GM12878 (cell line): ENCODE data around the gene RFX1. TPM values are rescaled to one million over a fixed set of nuclear protein-coding genes. Genes with fewer than 3 reads are reported as not detected.

ENCODE experiments used
- ATAC-seq: fragments of 200-7000 bp; cut with Tn5 transposase; 3 replicates; pipeline ENCODE4 v1.9.1; 2020; ENCODE audit warnings: mild to moderate bottlenecking, moderate library complexity
- BruUV-seq: library from RNA; stranded (reverse); fragments of 400-500 nt; replicated peaks from 2 replicates; lab custom pipeline; 2021; lab: Mats Ljungman, UMichigan
- CTCF ChIA-PET: fragments of 300-600 bp; sonication (Branson Sonifier 250); formaldehyde crosslinking; extraction: SDS; loops from one replicate; lab custom pipeline; 2021; ENCODE audit warnings: inconsistent platforms; lab: Yijun Ruan, JAX
- POLR2A ChIA-PET: fragments of 350-600 bp; formaldehyde crosslinking; extraction: SDS; loops from one replicate; lab custom pipeline; 2021; ENCODE audit warnings: inconsistent platforms; lab: Charles Lee
- RAD21 ChIA-PET: fragments of 300-600 bp; sonication (Branson Sonifier 250); formaldehyde crosslinking; loops from one replicate; lab custom pipeline; 2023; ENCODE audit warnings: antibody characterized with exemption; ENCODE audit not compliant: unreplicated experiment; lab: Charles Lee
- SMC1A ChIA-PET: fragments of 300-600 bp; sonication (Branson Sonifier 250); formaldehyde crosslinking; loops from one replicate; lab custom pipeline; 2023; ENCODE audit not compliant: unreplicated experiment, uncharacterized antibody; lab: Charles Lee
- DNase-seq: peaks from one replicate; pipeline ENCODE4 v3.0.0-alpha.2; 2011; ENCODE audit warnings: low read depth, low spot score
- FAIRE-seq: peaks from 3 replicates; lab custom pipeline; 2011; peaks lifted over from hg19 to GRCh38; lab: Jason Lieb, UNC
- H2AFZ ChIP-seq: 2 replicates; pipeline ENCODE4 v1.6.0; 2011; ENCODE audit warnings: low read depth, low read length, control low read depth; ENCODE audit not compliant: control insufficient read depth
- H3K27ac ChIP-seq: 2 replicates; pipeline ENCODE4 v1.5.1; 2011; ENCODE audit warnings: control low read depth; ENCODE audit not compliant: control insufficient read depth, insufficient read depth
- H3K27me3 ChIP-seq, 2 experiments: replicated peaks in 1 of 2; 2 replicates each; pipeline versions ENCODE4 v1.6.0 to v1.6.1; 2011; ENCODE audit warnings: low read length in 1 of 2; ENCODE audit not compliant: control insufficient read depth in 2 of 2, insufficient read depth in 2 of 2
- H3K36me3 ChIP-seq, 2 experiments: 2 replicates each; pipeline ENCODE4 v1.5.1; 2011; ENCODE audit warnings: low read length in 1 of 2; ENCODE audit not compliant: control insufficient read depth in 2 of 2, insufficient read depth in 2 of 2
- H3K4me1 ChIP-seq: 2 replicates; pipeline ENCODE4 v1.6.1; 2011; ENCODE audit warnings: mild to moderate bottlenecking, low read length, moderate library complexity, mixed read lengths; ENCODE audit not compliant: control insufficient read depth, insufficient read depth
- H3K4me2 ChIP-seq: 2 replicates; pipeline ENCODE4 v1.6.0; 2011; ENCODE audit warnings: control low read depth; ENCODE audit not compliant: control insufficient read depth, insufficient read depth
- H3K4me3 ChIP-seq: fragments of 200-600 bp; sonication (generic); 2 replicates; pipeline ENCODE4 v1.5.1; 2016
- H3K79me2 ChIP-seq: 2 replicates; pipeline ENCODE4 v1.6.0; 2011; ENCODE audit warnings: low read length; ENCODE audit not compliant: control insufficient read depth, insufficient read depth
- H3K9ac ChIP-seq: 2 replicates; pipeline ENCODE4 v1.8.0; 2011; ENCODE audit warnings: low read length, control low read depth, mixed read lengths; ENCODE audit not compliant: control insufficient read depth, insufficient read depth
- H3K9me3 ChIP-seq: replicated peaks from 3 replicates; pipeline ENCODE4 v1.5.1; 2011; ENCODE audit warnings: mild to moderate bottlenecking, low read length; ENCODE audit not compliant: control insufficient read depth, insufficient read depth
- H4K20me1 ChIP-seq: 2 replicates; pipeline ENCODE4 v1.6.0; 2011; ENCODE audit not compliant: control insufficient read depth, insufficient read depth
- IKZF1 ChIP-seq: fragments of 450-650 bp; conservative IDR thresholded peaks from 2 replicates; pipeline ENCODE4 v1.6.1; 2017; ENCODE audit warnings: antibody characterized with exemption, mild to moderate bottlenecking
- MXI1 ChIP-seq: fragments of 150-350 bp; IDR thresholded peaks from 2 replicates; pipeline ENCODE4 v1.6.1; 2011; ENCODE audit warnings: low read depth, mild to moderate bottlenecking, inconsistent platforms, low read length, improper control_type of control experiment
- SMAD1 ChIP-seq: fragments of 450-650 bp; IDR thresholded peaks from 2 replicates; pipeline ENCODE4 v1.6.1; 2018; ENCODE audit warnings: mild to moderate bottlenecking, low read depth; ENCODE audit not compliant: partially characterized antibody
- ZNF217 ChIP-seq: fragments of 450-650 bp; IDR thresholded peaks from 2 replicates; pipeline ENCODE4 v1.6.1; 2017; ENCODE audit warnings: antibody characterized with exemption, mild to moderate bottlenecking
- WGBS: methylation state at CpG from one replicate; pipeline ENCODE4 v1.1.6; 2016; ENCODE audit warnings: low lambda C conversion rate; ENCODE audit not compliant: insufficient replicate concordance, insufficient coverage; ENCODE audit errors: missing lambda C conversion rate; 5-methylcytosine and 5-hydroxymethylcytosine counted together
- in situ Hi-C: fragments of 300-500 bp; cut with MboI; formaldehyde crosslinking; loops from 9 replicates; pipeline ENCODE4 v1.14.3; 2018; ENCODE audit warnings: mixed read lengths
- intact Hi-C: fragments of 100-400 bp; cut with micrococcal nuclease; formaldehyde crosslinking; loops from one replicate; pipeline ENCODE4 v1.14.2; 2022; ENCODE audit not compliant: unreplicated experiment
- polyA plus RNA-seq, 11 experiments: library from polyadenylated mRNA; depleted of rRNA in 4 of 11; unstranded in 6 of 11; stranded (reverse) in 5 of 11; fragments of >200 nt; fragmentation: Nextera tagmentation in 4 of 11; fragmentation: Illumina TruSeq in 1 of 11; extraction: Ambion mirVana in 4 of 11; extraction: Trizol in 1 of 11; gene quantifications; 1 replicate in 1 of 11; 2 replicates in 10 of 11; pipeline versions ENCODE4 v1.2.1 to v1.2.3, GENCODE V29; 2011 to 2016; ENCODE audit warnings: inconsistent platforms in 2 of 11, missing spikeins in 2 of 11, low read depth in 1 of 11
- total RNA-seq, 4 experiments: library from RNA; depleted of rRNA in 3 of 4; stranded (reverse); fragments of >200 nt in 3 of 4; fragmentation: Illumina TruSeq in 1 of 4; extraction: Trizol in 1 of 4; gene quantifications; 2 replicates each; pipeline versions ENCODE4 v1.2.1 to v1.2.3, GENCODE V29; 2013 to 2021
- TF ChIP-seq, protein P1 (sequence below): IDR thresholded peaks from 2 replicates; pipeline ENCODE4 v1.6.1; 2012; ENCODE audit warnings: low read depth, low read length, improper control_type of control experiment
- TF ChIP-seq, protein P2 (sequence below): fragments of 450-650 bp; formaldehyde crosslinking; IDR thresholded peaks from 2 replicates; pipeline ENCODE4 v1.4.0; 2020; ENCODE audit warnings: mild to moderate bottlenecking, moderate library complexity
- TF ChIP-seq, protein P3 (sequence below): fragments of 450-650 bp; formaldehyde crosslinking; IDR thresholded peaks from 2 replicates; pipeline ENCODE4 v1.5.0; 2022; ENCODE audit warnings: mild to moderate bottlenecking, missing genetic modification characterization
- TF ChIP-seq, protein P4 (sequence below): IDR thresholded peaks from 2 replicates; pipeline ENCODE4 v1.6.1; 2011; ENCODE audit warnings: borderline replicate concordance, low read depth, mild to moderate bottlenecking, moderate library complexity, mixed read lengths, low read length; ENCODE audit not compliant: insufficient read depth; ENCODE audit errors: extremely low read length
- TF ChIP-seq, protein P5 (sequence below): IDR thresholded peaks from 2 replicates; pipeline ENCODE4 v1.6.1; 2011; ENCODE audit warnings: low read depth, low read length, improper control_type of control experiment, borderline replicate concordance

Gene RFX1
- total and polyA plus RNA-seq, 10 of the 15 experiments (the other 5 are each of a cell fraction or from before 2014, with no cell fraction given) = 0.05 to 11.0 (median 1.5) TPM

DNA sequence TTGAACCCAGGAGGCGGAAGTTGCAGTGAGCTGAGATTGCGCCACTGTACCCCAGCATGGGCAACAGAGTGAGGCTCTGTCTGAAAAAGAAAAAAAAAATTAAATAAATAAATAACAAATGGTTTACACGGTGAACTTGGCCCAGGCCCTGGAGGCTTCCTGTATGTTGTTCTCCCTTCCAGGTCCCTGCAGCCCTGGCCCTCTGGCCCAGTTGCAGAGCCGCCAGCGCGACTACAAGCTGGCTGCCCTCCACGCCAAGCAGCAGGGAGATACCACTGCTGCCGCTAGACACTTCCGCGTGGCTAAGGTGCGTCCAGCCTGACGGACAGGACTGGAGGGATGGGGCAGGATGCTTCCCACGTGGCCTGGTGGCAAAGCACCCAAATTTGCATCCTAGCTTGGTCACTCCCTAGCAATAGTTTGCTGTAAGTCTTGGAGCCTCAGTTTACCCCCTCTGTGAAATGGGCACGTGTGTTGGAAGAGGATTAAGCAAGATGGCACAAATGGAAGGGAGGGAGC lies 88.2 kb downstream of the RFX1 start:
- SMC1A ChIA-PET = no interaction called here
- H3K79me2 ChIP-seq = no peaks in the 10 kb centered on the region
- RAD21 ChIA-PET = no interaction called here
- no peak overlapping the region for H3K9ac ChIP-seq
- WGBS = 90% methylated on average over 14 of the region's 14 CpGs
- POLR2A ChIA-PET = no interaction called here
- CTCF ChIA-PET = no interaction called here
- H3K27me3 ChIP-seq = no peaks in the 10 kb centered on the region
- peaks cover 7% of the 10 kb centered on the region for H3K9me3 ChIP-seq
- no peaks in the 10 kb centered on the region for H3K4me1 ChIP-seq
- no peak overlapping the region for H2AFZ ChIP-seq
- FAIRE-seq (no peak), ATAC-seq (no peak), DNase-seq (no peak)
- H4K20me1 ChIP-seq = no peaks in the 10 kb centered on the region
- BruUV-seq = no TSS peak
- no peak overlapping the region for H3K4me2 ChIP-seq
- intact Hi-C loops = no loop called here
- in situ Hi-C loops = no loop called here
- no peak overlapping the region for H3K4me3 ChIP-seq
- no peak overlapping the region for H3K27ac ChIP-seq
- peaks cover 6 to 14% of the 10 kb centered on the region in 2 experiments; a peak in 3 of 4 replicates for H3K36me3 ChIP-seq
- no peak for TF ChIP-seq IKZF1
- TF ChIP-seq, protein P1, sequence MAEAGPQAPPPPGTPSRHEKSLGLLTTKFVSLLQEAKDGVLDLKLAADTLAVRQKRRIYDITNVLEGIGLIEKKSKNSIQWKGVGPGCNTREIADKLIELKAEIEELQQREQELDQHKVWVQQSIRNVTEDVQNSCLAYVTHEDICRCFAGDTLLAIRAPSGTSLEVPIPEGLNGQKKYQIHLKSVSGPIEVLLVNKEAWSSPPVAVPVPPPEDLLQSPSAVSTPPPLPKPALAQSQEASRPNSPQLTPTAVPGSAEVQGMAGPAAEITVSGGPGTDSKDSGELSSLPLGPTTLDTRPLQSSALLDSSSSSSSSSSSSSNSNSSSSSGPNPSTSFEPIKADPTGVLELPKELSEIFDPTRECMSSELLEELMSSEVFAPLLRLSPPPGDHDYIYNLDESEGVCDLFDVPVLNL = no peak
- TF ChIP-seq, protein P2, sequence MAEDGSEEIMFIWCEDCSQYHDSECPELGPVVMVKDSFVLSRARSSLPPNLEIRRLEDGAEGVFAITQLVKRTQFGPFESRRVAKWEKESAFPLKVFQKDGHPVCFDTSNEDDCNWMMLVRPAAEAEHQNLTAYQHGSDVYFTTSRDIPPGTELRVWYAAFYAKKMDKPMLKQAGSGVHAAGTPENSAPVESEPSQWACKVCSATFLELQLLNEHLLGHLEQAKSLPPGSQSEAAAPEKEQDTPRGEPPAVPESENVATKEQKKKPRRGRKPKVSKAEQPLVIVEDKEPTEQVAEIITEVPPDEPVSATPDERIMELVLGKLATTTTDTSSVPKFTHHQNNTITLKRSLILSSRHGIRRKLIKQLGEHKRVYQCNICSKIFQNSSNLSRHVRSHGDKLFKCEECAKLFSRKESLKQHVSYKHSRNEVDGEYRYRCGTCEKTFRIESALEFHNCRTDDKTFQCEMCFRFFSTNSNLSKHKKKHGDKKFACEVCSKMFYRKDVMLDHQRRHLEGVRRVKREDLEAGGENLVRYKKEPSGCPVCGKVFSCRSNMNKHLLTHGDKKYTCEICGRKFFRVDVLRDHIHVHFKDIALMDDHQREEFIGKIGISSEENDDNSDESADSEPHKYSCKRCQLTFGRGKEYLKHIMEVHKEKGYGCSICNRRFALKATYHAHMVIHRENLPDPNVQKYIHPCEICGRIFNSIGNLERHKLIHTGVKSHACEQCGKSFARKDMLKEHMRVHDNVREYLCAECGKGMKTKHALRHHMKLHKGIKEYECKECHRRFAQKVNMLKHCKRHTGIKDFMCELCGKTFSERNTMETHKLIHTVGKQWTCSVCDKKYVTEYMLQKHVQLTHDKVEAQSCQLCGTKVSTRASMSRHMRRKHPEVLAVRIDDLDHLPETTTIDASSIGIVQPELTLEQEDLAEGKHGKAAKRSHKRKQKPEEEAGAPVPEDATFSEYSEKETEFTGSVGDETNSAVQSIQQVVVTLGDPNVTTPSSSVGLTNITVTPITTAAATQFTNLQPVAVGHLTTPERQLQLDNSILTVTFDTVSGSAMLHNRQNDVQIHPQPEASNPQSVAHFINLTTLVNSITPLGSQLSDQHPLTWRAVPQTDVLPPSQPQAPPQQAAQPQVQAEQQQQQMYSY = no peak
- TF ChIP-seq SMAD1 = no peak
- no peak for TF ChIP-seq ZNF217
- TF ChIP-seq, protein P3, sequence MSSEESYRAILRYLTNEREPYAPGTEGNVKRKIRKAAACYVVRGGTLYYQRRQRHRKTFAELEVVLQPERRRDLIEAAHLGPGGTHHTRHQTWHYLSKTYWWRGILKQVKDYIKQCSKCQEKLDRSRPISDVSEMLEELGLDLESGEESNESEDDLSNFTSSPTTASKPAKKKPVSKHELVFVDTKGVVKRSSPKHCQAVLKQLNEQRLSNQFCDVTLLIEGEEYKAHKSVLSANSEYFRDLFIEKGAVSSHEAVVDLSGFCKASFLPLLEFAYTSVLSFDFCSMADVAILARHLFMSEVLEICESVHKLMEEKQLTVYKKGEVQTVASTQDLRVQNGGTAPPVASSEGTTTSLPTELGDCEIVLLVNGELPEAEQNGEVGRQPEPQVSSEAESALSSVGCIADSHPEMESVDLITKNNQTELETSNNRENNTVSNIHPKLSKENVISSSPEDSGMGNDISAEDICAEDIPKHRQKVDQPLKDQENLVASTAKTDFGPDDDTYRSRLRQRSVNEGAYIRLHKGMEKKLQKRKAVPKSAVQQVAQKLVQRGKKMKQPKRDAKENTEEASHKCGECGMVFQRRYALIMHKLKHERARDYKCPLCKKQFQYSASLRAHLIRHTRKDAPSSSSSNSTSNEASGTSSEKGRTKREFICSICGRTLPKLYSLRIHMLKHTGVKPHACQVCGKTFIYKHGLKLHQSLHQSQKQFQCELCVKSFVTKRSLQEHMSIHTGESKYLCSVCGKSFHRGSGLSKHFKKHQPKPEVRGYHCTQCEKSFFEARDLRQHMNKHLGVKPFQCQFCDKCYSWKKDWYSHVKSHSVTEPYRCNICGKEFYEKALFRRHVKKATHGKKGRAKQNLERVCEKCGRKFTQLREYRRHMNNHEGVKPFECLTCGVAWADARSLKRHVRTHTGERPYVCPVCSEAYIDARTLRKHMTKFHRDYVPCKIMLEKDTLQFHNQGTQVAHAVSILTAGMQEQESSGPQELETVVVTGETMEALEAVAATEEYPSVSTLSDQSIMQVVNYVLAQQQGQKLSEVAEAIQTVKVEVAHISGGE (CRISPR knock-in tag) = no peak
- TF ChIP-seq, protein P4, sequence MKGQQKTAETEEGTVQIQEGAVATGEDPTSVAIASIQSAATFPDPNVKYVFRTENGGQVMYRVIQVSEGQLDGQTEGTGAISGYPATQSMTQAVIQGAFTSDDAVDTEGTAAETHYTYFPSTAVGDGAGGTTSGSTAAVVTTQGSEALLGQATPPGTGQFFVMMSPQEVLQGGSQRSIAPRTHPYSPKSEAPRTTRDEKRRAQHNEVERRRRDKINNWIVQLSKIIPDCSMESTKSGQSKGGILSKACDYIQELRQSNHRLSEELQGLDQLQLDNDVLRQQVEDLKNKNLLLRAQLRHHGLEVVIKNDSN = no peak
- TF ChIP-seq, protein P5, sequence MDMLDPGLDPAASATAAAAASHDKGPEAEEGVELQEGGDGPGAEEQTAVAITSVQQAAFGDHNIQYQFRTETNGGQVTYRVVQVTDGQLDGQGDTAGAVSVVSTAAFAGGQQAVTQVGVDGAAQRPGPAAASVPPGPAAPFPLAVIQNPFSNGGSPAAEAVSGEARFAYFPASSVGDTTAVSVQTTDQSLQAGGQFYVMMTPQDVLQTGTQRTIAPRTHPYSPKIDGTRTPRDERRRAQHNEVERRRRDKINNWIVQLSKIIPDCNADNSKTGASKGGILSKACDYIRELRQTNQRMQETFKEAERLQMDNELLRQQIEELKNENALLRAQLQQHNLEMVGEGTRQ = no peak
- TF ChIP-seq MXI1 = no peak
